Sigmoid colon (tissue), 4 donors: Measurements from ENCODE around the gene PAFAH1B2.

Experiments
- POLR2A ChIP-seq, 2 donors: fragments of 450-650 bp; IDR thresholded peaks; one replicate each; pipeline ENCODE4 v1.6.1; 2016; ENCODE audit warnings: antibody characterized with exemption in 2 of 2, mild to moderate bottlenecking in 2 of 2, moderate library complexity in 2 of 2
- POLR2AphosphoS5 ChIP-seq, 4 donors: sonication (generic); formaldehyde crosslinking; IDR thresholded peaks; one replicate each; pipeline ENCODE4 v1.6.1; 2017; ENCODE audit warnings: antibody characterized with exemption in 4 of 4

DNA sequence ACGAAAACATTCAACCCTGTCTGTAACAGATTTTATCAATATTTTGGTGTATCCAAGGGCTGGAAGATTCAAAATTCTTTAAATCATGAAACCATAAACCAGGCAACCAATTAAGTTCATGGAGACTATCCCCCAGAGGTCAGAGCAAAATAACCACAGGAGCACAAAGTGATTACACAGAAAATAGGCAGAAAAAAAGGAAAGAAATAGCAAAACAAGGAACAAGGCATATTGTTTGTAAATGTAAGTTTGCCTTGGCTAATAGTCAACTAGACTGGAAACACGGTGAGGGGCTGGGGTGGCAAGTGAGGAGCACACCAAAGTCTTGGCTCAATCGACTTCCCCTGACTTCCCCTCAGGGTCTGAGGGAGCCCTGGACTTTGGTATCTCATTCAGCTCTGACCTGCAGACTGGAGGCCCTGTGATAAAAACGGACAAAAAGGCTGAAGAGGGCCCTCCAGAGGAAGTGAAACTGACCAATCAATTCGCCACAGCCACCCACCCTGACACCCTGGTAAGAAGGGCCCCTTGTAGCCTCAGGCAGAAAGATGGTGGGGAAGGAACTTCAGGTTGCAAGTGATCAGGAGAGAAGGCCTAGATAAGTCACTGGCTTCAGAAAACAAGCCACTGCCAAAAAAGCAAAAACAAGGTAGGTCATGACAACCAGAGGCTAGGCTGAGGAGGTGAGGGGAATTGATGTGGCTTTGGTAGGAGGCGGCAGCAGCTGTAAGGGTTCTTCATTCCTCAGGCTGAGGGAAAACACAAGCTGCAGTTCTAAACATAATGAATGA is 47.7 kb upstream of the PAFAH1B2 start:
- no peak for TF ChIP-seq POLR2AphosphoS5 (IDR thresholded peaks at IDR 0.05)
- no peak for TF ChIP-seq POLR2A (IDR thresholded peaks at IDR 0.05)
